ENCODE measurements around the gene POP7. TPM values are rescaled to one million over a fixed set of nuclear protein-coding genes. Genes with fewer than 3 reads are reported as not detected.
"Not testable (repeated sequence)": the region's sequence is repeated elsewhere in the genome, so short reads cannot be mapped to it uniquely, and the experiment has no call there.

The POP7 gene
- total RNA-seq, 1 donor: 10.4 TPM

- H3K4me3 ChIP-seq (ENCODE audit: low read length): no peak overlapping the region
- peaks cover 29% of the 10 kb centered on the region for H3K27me3 ChIP-seq (ENCODE audit: insufficient read depth, low read length)
- no peaks in the 10 kb centered on the region for H3K9me3 ChIP-seq (ENCODE audit: low read depth, low read length)
- H3K4me1 ChIP-seq (ENCODE audit: insufficient read depth, low read length): no peaks in the 10 kb centered on the region
These were observed 17.9 kb downstream of the POP7 start for GRCh38 chr7:100723732-100724275.

- H3K4me3 ChIP-seq (ENCODE audit: low read length); H3K4me1 ChIP-seq (ENCODE audit: insufficient read depth, low read length); H3K9me3 ChIP-seq (ENCODE audit: low read depth, low read length): not testable (repeated sequence)
- H3K27me3 ChIP-seq (ENCODE audit: insufficient read depth, low read length): peaks cover 24% of the 10 kb centered on the region
These were observed 18.4 kb downstream of the POP7 start for GRCh38 chr7:100724364-100724763.

GRCh38 chr7:100726996-100727761, 21.3 kb downstream of the POP7 start:
- Histone ChIP-seq H3K9me3 (ENCODE audit: low read depth, low read length) (no peaks in the 10 kb centered on the region), H3K4me1 (ENCODE audit: insufficient read depth, low read length) (no peaks in the 10 kb centered on the region), H3K4me3 (ENCODE audit: low read length) (no peak overlapping the region), H3K27me3 (ENCODE audit: insufficient read depth, low read length) (no peaks in the 10 kb centered on the region)

GRCh38 chr7:100728196-100728595, 22.3 kb downstream of the POP7 start:
- no peaks in the 10 kb centered on the region for H3K9me3 ChIP-seq (ENCODE audit: low read depth, low read length)
- no peak overlapping the region for H3K4me3 ChIP-seq (ENCODE audit: low read length)
- no peaks in the 10 kb centered on the region for H3K27me3 ChIP-seq (ENCODE audit: insufficient read depth, low read length)
- H3K4me1 ChIP-seq (ENCODE audit: insufficient read depth, low read length): no peaks in the 10 kb centered on the region

- Histone ChIP-seq H3K9me3 (ENCODE audit: low read depth, low read length) (no peaks in the 10 kb centered on the region), H3K4me3 (ENCODE audit: low read length) (no peak overlapping the region), H3K27me3 (ENCODE audit: insufficient read depth, low read length) (no peaks in the 10 kb centered on the region), H3K4me1 (ENCODE audit: insufficient read depth, low read length) (no peaks in the 10 kb centered on the region)
These were observed 24.3 kb downstream of the POP7 start for GRCh38 chr7:100730136-100730800.

- no peaks in the 10 kb centered on the region for H3K27me3 ChIP-seq (ENCODE audit: insufficient read depth, low read length)
- no peaks in the 10 kb centered on the region for H3K4me1 ChIP-seq (ENCODE audit: insufficient read depth, low read length)
- no peaks in the 10 kb centered on the region for H3K9me3 ChIP-seq (ENCODE audit: low read depth, low read length)
- H3K4me3 ChIP-seq (ENCODE audit: low read length): no peak overlapping the region
These were observed 26.2 kb downstream of the POP7 start for GRCh38 chr7:100731937-100732636.

- Histone ChIP-seq H3K27me3 (ENCODE audit: insufficient read depth, low read length) (no peaks in the 10 kb centered on the region), H3K4me1 (ENCODE audit: insufficient read depth, low read length) (no peaks in the 10 kb centered on the region), H3K9me3 (ENCODE audit: low read depth, low read length) (no peaks in the 10 kb centered on the region), H3K4me3 (ENCODE audit: low read length) (no peak overlapping the region)
These were observed 29.8 kb downstream of the POP7 start for GRCh38 chr7:100735730-100736129.

GRCh38 chr7:100736671-100737070, 30.8 kb downstream of the POP7 start:
- no peaks in the 10 kb centered on the region for H3K9me3 ChIP-seq (ENCODE audit: low read depth, low read length)
- no peaks in the 10 kb centered on the region for H3K4me1 ChIP-seq (ENCODE audit: insufficient read depth, low read length)
- H3K27me3 ChIP-seq (ENCODE audit: insufficient read depth, low read length): no peaks in the 10 kb centered on the region
- H3K4me3 ChIP-seq (ENCODE audit: low read length): no peak overlapping the region

GRCh38 chr7:100739934-100740333, 34.0 kb downstream of the POP7 start:
- no peak overlapping the region for H3K4me3 ChIP-seq (ENCODE audit: low read length)
- H3K27me3 ChIP-seq (ENCODE audit: insufficient read depth, low read length): no peaks in the 10 kb centered on the region
- H3K4me1 ChIP-seq (ENCODE audit: insufficient read depth, low read length): no peaks in the 10 kb centered on the region
- H3K9me3 ChIP-seq (ENCODE audit: low read depth, low read length): no peaks in the 10 kb centered on the region

GRCh38 chr7:100744605-100745004, 38.7 kb downstream of the POP7 start:
- Histone ChIP-seq H3K9me3 (ENCODE audit: low read depth, low read length) (no peaks in the 10 kb centered on the region), H3K27me3 (ENCODE audit: insufficient read depth, low read length) (no peaks in the 10 kb centered on the region), H3K4me3 (ENCODE audit: low read length) (no peak overlapping the region), H3K4me1 (ENCODE audit: insufficient read depth, low read length) (no peaks in the 10 kb centered on the region)

GRCh38 chr7:100745184-100745583, 39.3 kb downstream of the POP7 start:
- Histone ChIP-seq H3K4me3 (ENCODE audit: low read length) (peak overlapping the region; percentile 8), H3K4me1 (ENCODE audit: insufficient read depth, low read length) (no peaks in the 10 kb centered on the region), H3K9me3 (ENCODE audit: low read depth, low read length) (no peaks in the 10 kb centered on the region)

GRCh38 chr7:100752994-100753393, 47.1 kb downstream of the POP7 start:
- no peak overlapping the region for H3K4me3 ChIP-seq (ENCODE audit: low read length)

More at GRCh38 chr7:100745184-100745583, 39.3 kb downstream of the POP7 start:
- H3K27me3 ChIP-seq (ENCODE audit: insufficient read depth, low read length): no peaks in the 10 kb centered on the region

GRCh38 chr7:100753750-100754149, 47.8 kb downstream of the POP7 start:
- Histone ChIP-seq H3K4me1 (ENCODE audit: insufficient read depth, low read length) (no peaks in the 10 kb centered on the region), H3K4me3 (ENCODE audit: low read length) (no peak overlapping the region), H3K9me3 (ENCODE audit: low read depth, low read length) (no peaks in the 10 kb centered on the region), H3K27me3 (ENCODE audit: insufficient read depth, low read length) (no peaks in the 10 kb centered on the region)

More at GRCh38 chr7:100752994-100753393, 47.1 kb downstream of the POP7 start:
- no peaks in the 10 kb centered on the region for H3K9me3 ChIP-seq (ENCODE audit: low read depth, low read length)
- H3K4me1 ChIP-seq (ENCODE audit: insufficient read depth, low read length): no peaks in the 10 kb centered on the region
- no peaks in the 10 kb centered on the region for H3K27me3 ChIP-seq (ENCODE audit: insufficient read depth, low read length)

Measured in mononuclear cell (primary cell).